ENCODE data around the gene AP3M1. TPM values are rescaled to one million over a fixed set of nuclear protein-coding genes. Genes with fewer than 3 reads are reported as not detected.
"Not testable (repeated sequence)": the region's sequence is repeated elsewhere in the genome, so short reads cannot be mapped to it uniquely, and the experiment has no call there.

The AP3M1 gene
- total RNA-seq, 1 donor from 2014 or later: 61.7 TPM

- ChIA-PET POLR2A (no interaction called here), CTCF (no interaction called here)
- Mint-ChIP-seq H3K27me3 (no peaks in the 10 kb centered on the region), H3K27ac (no peak overlapping the region), H3K4me1 (peaks cover 7% of the 10 kb centered on the region), H3K36me3 (ENCODE audit: low read depth) (peaks cover 37% of the 10 kb centered on the region), H3K9me3 (no peaks in the 10 kb centered on the region), H3K4me3 (no peak overlapping the region)
- ATAC-seq (ENCODE audit: low read depth) (no peak), DNase-seq (no peak)
- TF ChIP-seq CTCF (IDR thresholded peaks at IDR 0.05): no peak
- intact Hi-C loops (cut with micrococcal nuclease): loop anchor here (1.0 kb wide), 1 partner anchor 10 kb away; the partner anchor contains the start of gene AP3M1
These were observed 10.6 kb downstream of the AP3M1 start for GRCh38 chr10:74139981-74140380.

GRCh38 chr10:74138596-74138995, 12.0 kb downstream of the AP3M1 start:
- H3K27me3 Mint-ChIP-seq; DNase-seq; H3K4me3 Mint-ChIP-seq; intact Hi-C loops (cut with micrococcal nuclease); ATAC-seq (ENCODE audit: low read depth); H3K4me1 Mint-ChIP-seq; H3K27ac Mint-ChIP-seq; H3K9me3 Mint-ChIP-seq: not testable (repeated sequence)
- POLR2A ChIA-PET: interaction anchor here (0.6 to 1.3 kb wide), 5 partner anchors 30 to 108 kb away, joined by 3 to 8 read pairs (median 3); no protein-coding TSS in a partner anchor
- peaks cover 46% of the 10 kb centered on the region for H3K36me3 Mint-ChIP-seq (ENCODE audit: low read depth)
- CTCF ChIA-PET: interaction anchor here (0.7 to 1.5 kb wide), 4 partner anchors 16 to 95 kb away, joined by 3 to 4 read pairs (median 4); no protein-coding TSS in a partner anchor

DNA sequence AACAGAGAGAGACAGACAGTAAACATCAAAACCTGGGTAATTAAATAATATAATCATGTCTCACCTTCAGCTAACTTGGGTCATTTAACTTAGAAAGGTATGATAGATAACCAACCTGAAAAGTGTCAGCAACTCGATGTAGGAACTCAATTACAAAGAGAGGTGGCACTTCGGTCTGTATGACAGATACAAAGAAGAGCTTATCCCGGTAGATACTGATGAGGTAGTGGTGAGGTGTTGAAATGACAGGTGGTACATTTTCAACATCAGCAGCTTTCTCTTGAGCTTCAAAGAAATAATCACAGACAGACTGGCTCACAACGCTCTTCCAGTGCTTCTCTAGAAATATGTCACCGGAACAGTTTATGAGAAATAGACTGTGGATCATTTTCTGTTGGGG, 12.6 kb downstream of the AP3M1 start:
- H3K27me3 Mint-ChIP-seq: no peaks in the 10 kb centered on the region
- H3K27ac Mint-ChIP-seq: no peak overlapping the region
- POLR2A ChIA-PET: interaction anchor here (0.6 to 1.3 kb wide), 3 partner anchors 30 to 109 kb away, joined by 3 to 7 read pairs (median 3); no protein-coding TSS in a partner anchor
- peaks cover 6% of the 10 kb centered on the region for H3K4me1 Mint-ChIP-seq
- intact Hi-C loops (cut with micrococcal nuclease): no loop called here
- TF ChIP-seq CTCF (IDR thresholded peaks at IDR 0.05): no peak
- CTCF ChIA-PET: interaction anchor here (1.0 to 1.5 kb wide), 5 partner anchors 15 to 252 kb away, joined by 3 to 4 read pairs (median 4); no protein-coding TSS in a partner anchor
- DNase-seq (no peak), ATAC-seq (ENCODE audit: low read depth) (no peak)
- peaks cover 52% of the 10 kb centered on the region for H3K36me3 Mint-ChIP-seq (ENCODE audit: low read depth)
- H3K4me3 Mint-ChIP-seq: no peak overlapping the region
- no peaks in the 10 kb centered on the region for H3K9me3 Mint-ChIP-seq

GRCh38 chr10:74135452-74135851, 15.2 kb downstream of the AP3M1 start:
- H3K27me3 Mint-ChIP-seq: no peaks in the 10 kb centered on the region
- no peak for ATAC-seq (ENCODE audit: low read depth)
- POLR2A ChIA-PET: no interaction called here
- TF ChIP-seq CTCF (IDR thresholded peaks at IDR 0.05): no peak
- CTCF ChIA-PET: no interaction called here
- intact Hi-C loops (cut with micrococcal nuclease): no loop called here
- no peak for DNase-seq
- no peaks in the 10 kb centered on the region for H3K4me1 Mint-ChIP-seq
- H3K27ac Mint-ChIP-seq: no peak overlapping the region
- H3K36me3 Mint-ChIP-seq (ENCODE audit: low read depth): peaks cover 67% of the 10 kb centered on the region
- no peak overlapping the region for H3K4me3 Mint-ChIP-seq
- H3K9me3 Mint-ChIP-seq: no peaks in the 10 kb centered on the region

GRCh38 chr10:74133923-74134820, 16.5 kb downstream of the AP3M1 start:
- ChIA-PET POLR2A (interaction anchor here (1.2 kb wide), 1 partner anchor 16 kb away, joined by 3 read pairs; the partner anchor contains the start of genes ADK and AP3M1), CTCF (interaction anchor here (0.7 to 1.9 kb wide), 3 partner anchors 17 to 184 kb away, joined by 3 to 4 read pairs (median 3); partner anchors contain the start of genes ADK and AP3M1)
- no peaks in the 10 kb centered on the region for H3K4me1 Mint-ChIP-seq
- H3K27ac Mint-ChIP-seq: no peak overlapping the region
- ATAC-seq (ENCODE audit: low read depth): no peak
- no peak for TF ChIP-seq CTCF (IDR thresholded peaks at IDR 0.05)
- no peaks in the 10 kb centered on the region for H3K9me3 Mint-ChIP-seq
- H3K4me3 Mint-ChIP-seq: no peak overlapping the region
- intact Hi-C loops (cut with micrococcal nuclease): no loop called here
- no peaks in the 10 kb centered on the region for H3K27me3 Mint-ChIP-seq
- DNase-seq: no peak
- peaks cover 76% of the 10 kb centered on the region for H3K36me3 Mint-ChIP-seq (ENCODE audit: low read depth)
